Measurements from ENCODE around the gene IGFBP6. TPM values are rescaled to one million over a fixed set of nuclear protein-coding genes. Genes with fewer than 3 reads are reported as not detected.

The IGFBP6 gene
- total RNA-seq, 4 donors from 2014 or later = 246 to 902 (median 719) TPM

Small RNAs within 50 kb of the gene (small RNA-seq; reads per million reads assigned to genes)
- gene HIGD1AP1 (not detected), gene MIR6757 (not detected), gene RNU6-333P (not detected)

Other genes starting within 250 kb of the IGFBP6 start
- 1 to 10 TPM in 1 of 4 donors, not detected in 3; 1.9 TPM for gene KRT78, start 248.7 kb upstream of the IGFBP6 start, total RNA-seq
- 1,000 to 10,000 TPM in 1 of 4 donors, 100 to 1,000 TPM in 2, 10 to 100 TPM in 1; 92.8 to 1,088 (median 251) TPM for gene KRT8, start 192.6 kb upstream of the IGFBP6 start, total RNA-seq
- gene KRT18, start 148.5 kb upstream of the IGFBP6 start, total RNA-seq = 1,000 to 10,000 TPM in 1 of 4 donors, 100 to 1,000 TPM in 2, 10 to 100 TPM in 1; 12.1 to 2,005 (median 376) TPM
- gene EIF4B, start 91.2 kb upstream of the IGFBP6 start, total RNA-seq = 100 to 1,000 TPM; 449 to 633 (median 553) TPM
- gene TNS2, start 47.6 kb upstream of the IGFBP6 start, total RNA-seq = 100 to 1,000 TPM in 3 of 4 donors, 10 to 100 TPM in 1; 97.7 to 444 (median 154) TPM
- 10 to 100 TPM; 31.5 to 42.3 (median 36.3) TPM for gene SPRYD3, start 18.3 kb upstream of the IGFBP6 start, total RNA-seq
- gene SOAT2, start 5.8 kb downstream of the IGFBP6 start, total RNA-seq = not detected
- gene ZNF740, start 83.1 kb downstream of the IGFBP6 start, total RNA-seq = 10 to 100 TPM; 11.2 to 21.8 (median 16.5) TPM
- gene CSAD, start 83.3 kb downstream of the IGFBP6 start, total RNA-seq = 100 to 1,000 TPM in 1 of 4 donors, 10 to 100 TPM in 3; 71.1 to 118 (median 81.7) TPM
- gene ITGB7, start 109.6 kb downstream of the IGFBP6 start, total RNA-seq = 1 to 10 TPM; 1.1 to 2.8 (median 1.9) TPM
- 10 to 100 TPM in 3 of 4 donors, 1 to 10 TPM in 1; 4.3 to 23.5 (median 13.2) TPM for gene RARG, start 134.5 kb downstream of the IGFBP6 start, total RNA-seq
- 1 to 10 TPM in 1 of 4 donors, under 1 TPM in 3; 0.63 to 2.0 (median 0.90) TPM for gene ESPL1, start 170.6 kb downstream of the IGFBP6 start, total RNA-seq
- gene PFDN5, start 197.9 kb downstream of the IGFBP6 start, total RNA-seq = 100 to 1,000 TPM; 527 to 674 (median 592) TPM
- gene MYG1, start 202.0 kb downstream of the IGFBP6 start, total RNA-seq = 10 to 100 TPM; 33.9 to 42.6 (median 35.7) TPM
- 10 to 100 TPM; 28.7 to 43.2 (median 38.6) TPM for gene AAAS, start 223.9 kb downstream of the IGFBP6 start, total RNA-seq
- gene SP7, start 238.7 kb downstream of the IGFBP6 start, total RNA-seq = not detected

Measured in omental fat pad (tissue), 4 donors.